ENCODE data around the gene LCE2C.

- TF ChIP-seq CTCF (IDR thresholded peaks at IDR 0.05) (peak; percentile 43 to 57 (median 46)), POLR2A (IDR thresholded peaks at IDR 0.05; ENCODE audit: low read depth) (no peak), POLR2AphosphoS5 (IDR thresholded peaks at IDR 0.05) (no peak)
These were observed 21.0 kb upstream of the LCE2C start for GRCh38 chr1:152654110-152654509.

Measured in esophagus muscularis mucosa (tissue), 3 donors.